DMS153 treated with DMSO at 0.1 percent for 48 hours (cell line): ENCODE results near the gene EFHB.
A peak's percentile ranks its signal among the peaks of the same experiment; 100 is the strongest.
"Not testable (repeated sequence)": the region's sequence is repeated elsewhere in the genome, so short reads cannot be mapped to it uniquely, and the experiment has no call there.

Experiments used
- DNase-seq: peaks from one replicate; lab custom pipeline; 2025; ENCODE audit not compliant: unreplicated experiment; lab: John Stamatoyannopoulos, UW

EFHB gene, protein sequence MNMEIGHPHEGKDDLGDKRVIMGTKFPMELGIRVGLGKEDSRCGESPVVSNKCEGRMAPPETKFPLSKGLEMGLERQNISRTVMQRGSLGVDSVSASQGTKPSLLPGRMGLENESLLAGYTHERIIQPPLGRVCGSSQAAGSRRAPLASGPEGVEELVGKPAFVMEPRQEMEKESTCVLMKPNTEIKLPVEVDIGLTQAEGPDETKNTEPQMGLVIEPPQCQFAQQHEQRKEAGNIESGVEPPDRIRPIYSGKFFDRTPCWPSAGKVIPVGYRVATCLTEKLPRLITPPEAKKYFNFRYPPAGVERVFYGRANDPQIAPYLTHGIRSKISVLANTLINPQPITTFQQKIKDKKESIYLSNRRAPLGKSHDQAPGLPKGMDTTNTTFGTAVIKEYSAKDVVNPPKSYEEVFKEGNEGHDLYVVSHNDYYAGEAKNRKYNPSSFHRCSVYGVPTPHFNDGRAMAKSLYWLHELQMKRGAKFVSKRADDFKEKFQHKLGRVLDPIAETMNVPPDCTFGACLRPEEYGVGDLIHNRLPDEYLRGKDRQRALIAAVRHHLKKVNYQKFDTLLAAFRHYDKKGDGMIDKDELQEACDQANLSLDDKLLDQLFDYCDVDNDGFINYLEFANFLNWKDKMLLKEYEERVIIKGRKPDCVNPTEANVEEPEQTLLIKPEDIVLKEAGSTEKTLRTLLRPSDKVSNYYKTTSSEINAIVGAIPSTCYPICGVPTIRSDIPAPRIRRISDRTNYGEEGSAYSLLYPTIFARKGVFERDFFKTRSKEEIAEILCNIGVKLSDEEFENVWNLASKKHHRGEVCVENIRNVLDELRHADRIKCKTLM

DNA sequence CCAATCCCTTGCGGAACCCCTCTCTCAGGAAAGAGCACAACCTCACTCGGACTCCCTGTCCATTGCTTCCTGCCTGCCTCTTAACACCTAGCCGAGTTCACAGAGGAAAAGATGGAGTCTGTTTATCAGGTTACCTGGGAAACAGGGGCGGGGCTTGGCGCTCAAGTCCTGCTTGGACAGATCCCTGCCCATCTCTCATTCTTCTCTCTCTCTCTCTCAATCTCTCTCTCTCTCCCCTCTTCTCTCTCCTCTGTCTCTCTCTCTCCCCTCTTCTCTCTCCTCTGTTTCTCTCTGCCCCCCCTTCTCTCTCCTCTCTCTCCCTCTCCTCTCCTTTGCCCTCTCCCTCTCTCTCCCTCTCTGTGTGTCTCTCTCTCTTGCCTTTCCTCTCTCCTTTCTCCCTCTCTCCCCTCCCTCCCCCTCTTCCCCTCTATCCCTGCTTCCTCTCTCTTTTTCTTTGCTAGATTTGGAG lies at the start of gene EFHB:
Gene EFHB, minus strand, starts transcription at position 120 of the 469 bp plus-strand sequence. CDS start 199 bp downstream, outside the sequence.
- DNase-seq, result peak; percentile 55

DNA sequence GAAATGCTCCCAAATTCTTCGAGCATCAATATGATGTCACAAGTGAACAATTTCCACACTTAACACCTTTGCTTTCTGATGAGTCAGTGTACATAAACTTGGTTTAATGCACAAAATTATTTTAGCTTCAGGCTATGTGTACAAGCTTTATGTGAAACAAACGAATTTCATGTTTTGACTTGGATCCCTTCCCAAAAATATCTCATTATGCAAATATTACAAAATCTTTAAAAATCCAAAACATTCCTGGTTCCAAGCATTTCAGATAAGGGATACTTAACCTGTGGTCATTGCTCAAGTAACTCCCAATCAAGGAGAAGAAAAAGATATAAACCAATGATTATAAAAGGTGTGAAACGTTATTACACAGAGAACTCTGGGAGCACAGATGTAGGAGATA lies 38.0 kb upstream of the EFHB start:
- no peak for DNase-seq

DNA sequence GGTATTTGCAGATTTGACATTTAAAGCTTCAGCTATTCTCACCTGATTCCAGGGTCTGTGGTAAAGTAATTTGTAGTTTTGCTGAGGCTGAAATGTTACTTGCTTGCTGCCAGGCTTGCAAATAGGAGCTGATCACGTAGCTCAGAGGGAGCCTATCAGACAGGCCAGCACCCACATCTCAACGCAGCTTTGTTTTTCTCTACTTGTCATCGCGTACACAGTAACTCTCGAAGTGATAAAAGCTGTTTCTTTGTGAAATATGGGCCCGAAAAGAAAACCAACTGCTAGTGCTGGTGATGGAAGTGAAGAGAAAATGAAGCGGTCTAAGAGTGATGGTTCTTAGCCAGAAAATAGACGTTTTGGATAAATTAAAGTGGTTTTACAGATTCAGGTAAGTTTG lies 36.3 kb upstream of the EFHB start:
- DNase-seq, result no peak

DNA sequence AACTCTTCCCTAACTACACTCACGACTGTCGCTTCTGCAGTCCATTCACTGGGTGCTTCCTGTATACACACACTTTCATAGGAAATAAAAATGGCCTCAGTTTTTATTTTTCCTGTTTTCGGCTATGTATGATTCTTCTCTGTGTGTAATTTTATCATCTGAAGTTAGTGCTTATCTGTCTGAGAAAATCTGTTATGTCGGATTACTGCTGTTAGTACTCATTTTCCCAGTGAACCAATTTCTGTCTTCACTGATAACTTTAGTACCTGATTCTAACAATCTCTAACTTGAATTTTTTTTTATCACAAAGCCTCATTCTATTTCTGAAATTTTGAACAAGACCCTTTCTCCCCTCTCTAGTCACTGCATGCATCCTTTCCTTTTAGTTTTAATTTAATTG lies 33.8 kb upstream of the EFHB start:
- DNase-seq, result no peak

DNA sequence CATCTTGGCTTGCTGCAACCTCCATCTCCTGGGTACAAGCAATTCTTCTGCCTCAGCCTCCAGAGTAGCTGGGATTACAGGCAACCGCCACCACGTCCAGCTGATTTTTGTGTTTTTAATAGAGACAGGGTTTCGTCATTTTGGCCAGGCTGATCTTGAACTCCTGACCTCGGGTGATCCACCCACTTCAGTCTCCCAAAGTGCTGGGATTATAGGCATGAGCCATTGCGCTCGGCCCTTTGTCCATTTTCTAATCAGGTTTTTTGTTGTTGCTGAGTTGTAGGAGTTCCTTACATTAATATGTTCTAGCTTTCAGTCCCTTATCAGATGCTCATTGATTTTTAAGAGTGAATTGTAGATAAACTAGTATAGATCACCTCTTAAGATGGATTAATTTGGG lies 33.2 kb upstream of the EFHB start:
- no peak for DNase-seq

DNA sequence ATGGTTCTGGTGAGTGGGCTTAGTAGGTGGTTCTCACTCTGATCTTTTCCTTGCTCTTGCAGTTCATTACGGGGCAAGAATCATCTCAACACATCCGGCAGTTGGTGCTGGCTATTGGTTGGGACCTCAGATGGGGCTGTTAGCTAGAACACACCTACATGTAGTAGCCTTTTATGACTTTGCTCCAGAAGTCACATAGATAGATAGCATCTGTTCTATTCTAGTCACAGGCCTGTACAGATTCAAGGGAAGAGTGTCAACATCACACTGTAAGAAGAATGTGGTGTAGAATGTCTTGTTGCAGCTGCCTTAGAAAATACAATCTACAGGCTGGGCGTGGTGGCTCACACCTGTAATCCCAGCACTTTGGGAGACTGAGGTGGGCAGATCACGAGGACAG lies 27.9 kb upstream of the EFHB start:
- DNase-seq, result no peak

DNA sequence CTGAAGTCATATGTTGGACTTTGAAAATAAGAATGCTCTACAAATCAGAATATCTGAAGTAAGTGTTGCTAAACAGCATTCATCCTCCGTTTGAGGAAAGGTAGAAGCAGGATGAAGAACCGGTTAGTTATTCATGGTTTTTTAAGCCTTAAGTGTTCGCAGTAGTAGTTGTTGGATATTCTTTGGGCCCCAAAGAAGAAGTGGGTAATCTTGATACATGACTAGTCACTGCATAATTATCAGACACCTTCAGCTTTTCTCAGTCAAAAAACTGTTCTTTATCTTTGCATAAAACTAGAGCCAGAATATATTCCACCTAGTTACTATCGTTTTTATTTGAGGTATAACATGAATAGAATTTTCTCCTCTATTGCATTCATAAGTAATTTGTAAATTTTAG lies 26.7 kb upstream of the EFHB start:
- DNase-seq, result no peak

DNA sequence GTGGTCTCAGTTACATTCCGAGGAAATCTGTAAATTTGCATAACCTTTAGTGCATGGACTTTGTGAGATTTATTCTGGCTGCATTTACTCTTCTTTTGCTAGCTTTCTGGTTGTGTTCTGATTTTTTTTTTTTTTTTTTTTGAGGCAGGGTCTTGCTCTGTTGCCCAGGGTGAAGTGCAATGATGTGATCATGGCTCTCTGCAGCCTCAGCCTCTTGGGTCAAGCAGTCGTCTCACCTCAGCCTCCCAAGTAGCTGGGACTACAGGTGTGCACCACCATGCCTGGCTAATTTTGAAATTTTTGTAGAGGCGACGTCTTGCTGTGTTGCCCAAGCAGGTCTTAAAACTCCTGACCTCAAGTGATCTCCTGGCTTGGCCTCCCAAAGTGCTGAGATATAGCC lies 25.5 kb upstream of the EFHB start:
- DNase-seq, result no peak

DNA sequence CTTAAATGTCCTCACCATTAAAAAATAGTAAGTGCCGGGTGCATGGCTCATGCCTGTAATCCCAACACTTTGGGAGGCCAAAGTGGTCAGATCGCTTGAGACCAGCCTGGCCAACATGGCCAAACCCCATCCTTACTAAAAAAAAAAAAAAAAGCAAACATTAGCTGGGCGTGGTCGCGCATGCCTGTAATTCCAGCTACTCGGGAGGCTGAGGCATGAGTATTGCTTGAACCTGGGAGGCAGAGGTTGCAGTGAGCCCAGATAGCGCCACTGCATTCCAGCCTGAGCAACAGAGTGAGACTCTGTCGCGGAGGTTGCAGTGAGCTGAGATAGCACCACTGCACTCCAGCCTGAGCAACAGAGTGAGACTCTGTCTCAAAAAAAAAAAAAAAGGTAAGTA lies 23.3 kb upstream of the EFHB start:
- not testable (repeated sequence) for DNase-seq

DNA sequence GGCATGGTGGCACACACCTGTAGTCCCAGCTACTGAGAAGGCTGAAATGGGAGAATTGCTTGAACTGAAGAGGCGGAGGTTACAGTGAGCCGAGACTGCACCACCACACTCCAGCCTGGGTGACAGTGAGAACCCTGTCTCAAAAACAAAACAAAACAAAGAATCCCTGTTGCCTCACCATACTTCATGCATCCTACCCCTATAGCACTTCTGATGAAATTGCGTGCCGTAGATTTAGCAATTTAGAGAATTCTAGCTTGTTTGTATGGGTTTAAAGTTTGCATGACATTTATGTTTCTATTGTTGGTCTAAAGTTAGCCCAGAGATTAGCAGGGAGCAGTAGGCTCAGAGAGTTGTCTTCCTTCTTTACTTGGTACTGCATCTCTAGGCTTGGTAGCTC lies 20.7 kb upstream of the EFHB start:
- DNase-seq, result no peak

DNA sequence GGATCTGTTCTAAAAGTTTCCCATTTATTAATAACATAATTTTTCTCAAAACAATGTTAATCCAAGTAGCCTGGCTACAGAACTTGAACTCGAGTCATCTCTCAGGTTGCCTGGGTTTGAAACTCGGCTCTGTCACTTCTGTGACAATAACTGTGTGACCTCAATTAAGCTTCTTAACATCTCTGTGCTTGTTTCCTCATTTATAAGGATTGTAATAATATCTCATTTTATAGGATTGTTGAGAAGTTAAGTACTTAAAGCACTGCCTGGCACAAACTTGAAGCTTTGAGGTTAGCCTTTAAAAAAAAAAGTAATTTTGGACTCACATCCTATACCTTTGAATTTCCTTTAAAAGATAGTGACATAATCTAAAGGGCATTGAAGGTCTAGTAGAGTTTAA lies 16.3 kb upstream of the EFHB start:
- no peak for DNase-seq

DNA sequence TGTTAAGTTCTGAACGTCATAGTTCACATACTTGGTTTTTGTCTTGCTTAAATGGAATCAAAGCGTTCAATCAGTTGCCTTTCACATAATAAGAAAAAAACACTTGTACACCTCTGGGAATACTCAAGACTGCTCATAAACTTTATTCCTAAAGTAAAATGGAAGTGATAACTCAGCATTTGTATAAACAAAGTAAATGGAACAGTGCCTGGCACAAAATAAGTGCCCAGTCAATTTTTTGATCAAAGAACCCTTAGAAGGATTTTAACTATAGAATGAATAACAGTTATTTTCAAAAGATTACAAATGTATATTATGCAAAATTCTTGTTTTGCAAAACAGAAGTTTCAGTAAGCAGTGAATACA lies 14.2 kb upstream of the EFHB start:
- DNase-seq, result no peak

DNA sequence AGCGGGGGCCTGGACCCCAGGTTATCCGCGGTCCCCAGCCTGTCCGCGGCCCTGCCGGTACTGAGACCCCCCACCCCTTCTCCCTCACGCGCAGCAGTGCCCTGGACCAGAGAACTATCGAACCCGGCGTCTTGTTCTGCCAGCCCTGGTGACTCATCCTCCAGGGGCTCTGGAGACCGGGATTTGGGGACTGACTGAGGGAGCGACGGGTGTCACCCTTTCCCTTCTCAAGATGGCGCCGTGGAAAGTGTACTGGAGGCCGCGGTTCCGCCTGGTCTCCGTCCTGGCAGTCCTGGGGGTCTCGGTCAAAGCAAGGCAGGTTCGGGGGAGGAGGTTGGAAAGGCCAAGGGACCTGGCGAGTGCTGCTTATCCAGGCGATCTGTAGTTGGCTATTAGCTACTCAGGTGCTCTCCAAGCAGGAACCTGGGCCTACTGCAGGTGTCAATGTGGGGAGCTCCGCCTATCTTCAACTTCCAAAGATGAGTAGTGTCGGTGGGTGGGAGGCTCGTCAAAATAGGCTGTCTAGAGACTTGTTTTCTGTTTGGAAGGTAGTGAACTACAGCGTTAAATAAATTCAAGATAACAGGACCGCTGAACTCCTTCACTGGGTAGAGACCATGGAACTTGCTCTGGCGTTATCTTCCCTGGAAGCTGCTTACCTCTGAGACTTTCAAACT lies 13.7 kb upstream of the EFHB start:
- DNase-seq, result no peak

DNA sequence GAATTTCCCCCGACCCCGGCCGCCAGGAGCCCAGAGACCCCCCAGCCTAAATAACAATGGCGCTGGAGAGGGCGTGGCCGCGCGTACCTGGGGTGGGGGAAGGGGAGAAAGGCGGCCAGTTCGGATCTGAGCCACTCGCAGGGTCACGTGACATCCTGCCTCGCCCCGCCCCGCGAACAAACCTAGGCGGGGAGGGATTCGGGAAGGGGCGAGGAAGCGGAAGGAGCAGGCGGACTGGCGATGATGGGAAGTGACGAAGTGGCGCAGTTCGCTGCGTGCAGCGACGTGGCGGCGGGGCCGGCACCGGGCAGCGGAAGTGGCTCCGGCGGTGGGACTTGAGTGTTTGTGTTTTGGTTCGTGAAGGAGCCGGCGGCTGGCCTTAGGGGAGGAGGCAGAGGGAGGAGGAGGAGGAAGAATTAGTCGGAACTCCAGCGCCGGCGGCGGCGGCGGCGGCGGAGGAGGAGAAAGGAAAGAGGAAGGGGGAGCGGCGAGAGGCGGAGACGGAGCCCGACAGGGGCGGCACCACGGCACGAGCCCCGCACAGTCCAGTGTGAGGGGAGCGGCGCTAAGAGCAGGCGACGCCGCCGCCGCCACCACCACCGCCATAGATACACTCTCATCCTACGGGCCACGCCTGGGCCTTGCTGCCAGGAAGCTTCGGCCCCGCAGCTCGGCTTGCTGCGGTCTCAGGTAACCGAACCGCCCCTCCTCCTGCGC lies 13.0 kb upstream of the EFHB start, which contains the start of gene RAB5A:
Gene RAB5A, plus strand, starts transcription at position 266 of the 717 bp plus-strand sequence. CDS start 3,802 bp downstream, outside the sequence.
- peak; percentile 68 for DNase-seq

DNA sequence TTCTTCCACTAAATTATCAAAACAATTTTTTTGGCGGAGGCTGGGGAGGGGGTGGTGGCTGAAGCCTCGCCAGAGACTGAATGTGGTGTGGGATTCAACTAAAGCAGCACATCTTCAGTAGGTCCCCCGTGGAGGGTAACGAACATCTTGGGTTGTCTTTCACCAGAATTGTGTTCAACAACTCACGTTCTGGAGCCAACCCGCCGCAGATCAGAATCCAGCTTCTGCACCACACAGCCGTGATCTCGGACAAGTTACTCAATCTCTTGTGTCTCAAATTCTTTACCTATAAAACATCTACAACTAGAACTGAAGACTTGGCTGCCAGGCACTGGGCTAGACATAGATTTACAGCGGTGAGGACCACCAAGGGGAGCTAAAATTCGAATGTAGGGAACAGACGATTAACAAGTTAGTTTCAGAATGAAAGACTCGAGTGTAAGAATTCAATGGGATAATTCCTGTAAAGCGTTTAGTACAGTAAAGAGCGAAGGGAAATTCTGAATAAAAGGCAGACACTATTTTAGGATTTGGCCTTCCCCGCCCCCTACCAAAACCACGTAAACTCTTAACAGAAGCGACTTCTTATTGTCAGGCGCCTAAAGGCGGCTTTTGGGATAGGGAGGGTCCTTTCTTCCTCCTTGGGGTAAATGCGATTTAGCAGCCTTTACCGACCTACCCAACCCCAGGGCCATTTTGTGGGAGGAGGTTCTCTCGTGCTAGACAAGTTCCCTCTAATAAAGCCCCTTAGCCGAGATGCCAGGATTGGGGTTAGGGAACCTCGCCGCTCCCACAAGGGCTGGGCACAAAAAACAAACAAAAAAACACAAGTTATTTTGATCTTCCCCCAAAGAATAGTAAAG lies 12.2 kb upstream of the EFHB start:
- DNase-seq, result no peak

DNA sequence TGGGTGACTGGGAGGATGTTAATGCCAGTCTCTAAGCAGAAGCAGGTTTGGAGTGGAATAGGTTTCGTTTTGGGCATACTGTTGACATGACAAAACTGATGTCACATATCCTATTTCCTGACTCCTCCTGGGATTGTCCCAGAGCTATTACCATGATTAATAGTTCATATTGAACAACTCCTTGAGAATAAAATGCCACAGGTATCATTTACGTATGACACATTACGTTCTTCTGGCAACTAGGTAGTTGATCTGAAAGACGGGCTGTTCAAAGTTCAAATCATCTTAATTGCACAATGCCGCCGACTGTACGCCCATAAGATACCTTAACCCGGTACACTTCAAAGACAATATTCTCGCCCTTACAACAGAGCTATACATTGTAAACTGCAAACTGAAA lies 11.5 kb upstream of the EFHB start:
- DNase-seq, result no peak

DNA sequence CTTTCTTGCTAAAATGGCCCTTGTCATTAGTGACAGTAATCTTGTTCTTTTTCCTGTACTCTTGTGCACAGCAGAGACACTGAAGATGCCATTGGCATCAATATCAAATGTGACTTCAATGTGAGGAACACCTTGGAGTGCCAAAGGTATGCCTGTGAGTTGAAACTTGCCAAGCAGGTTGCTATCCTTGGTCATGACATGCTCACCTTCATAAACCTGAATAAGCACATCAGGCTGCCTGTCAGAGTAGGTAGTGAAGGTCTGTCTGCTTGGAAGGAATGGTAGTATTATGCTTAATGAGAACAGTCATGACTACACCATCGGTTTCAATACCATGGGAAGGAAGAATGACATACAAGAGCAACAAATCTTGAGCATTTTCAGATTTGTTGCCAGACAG lies 6.6 kb upstream of the EFHB start:
- no peak for DNase-seq

DNA sequence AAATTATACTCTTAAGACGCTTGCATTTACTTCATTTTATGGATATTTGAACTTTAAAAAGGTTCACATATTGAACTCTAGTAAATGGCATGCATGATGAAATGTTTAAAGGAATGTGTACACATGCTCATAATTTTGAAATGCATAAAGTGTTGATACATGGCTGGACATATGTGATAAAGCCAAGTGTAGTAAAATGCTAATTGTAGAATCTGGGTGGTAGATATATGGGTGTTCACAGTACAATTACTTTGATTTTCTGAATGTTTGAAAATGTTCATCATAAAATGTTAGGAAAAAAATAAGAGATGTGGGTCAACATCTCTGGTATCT lies 4.2 kb upstream of the EFHB start:
- DNase-seq, result no peak

DNA sequence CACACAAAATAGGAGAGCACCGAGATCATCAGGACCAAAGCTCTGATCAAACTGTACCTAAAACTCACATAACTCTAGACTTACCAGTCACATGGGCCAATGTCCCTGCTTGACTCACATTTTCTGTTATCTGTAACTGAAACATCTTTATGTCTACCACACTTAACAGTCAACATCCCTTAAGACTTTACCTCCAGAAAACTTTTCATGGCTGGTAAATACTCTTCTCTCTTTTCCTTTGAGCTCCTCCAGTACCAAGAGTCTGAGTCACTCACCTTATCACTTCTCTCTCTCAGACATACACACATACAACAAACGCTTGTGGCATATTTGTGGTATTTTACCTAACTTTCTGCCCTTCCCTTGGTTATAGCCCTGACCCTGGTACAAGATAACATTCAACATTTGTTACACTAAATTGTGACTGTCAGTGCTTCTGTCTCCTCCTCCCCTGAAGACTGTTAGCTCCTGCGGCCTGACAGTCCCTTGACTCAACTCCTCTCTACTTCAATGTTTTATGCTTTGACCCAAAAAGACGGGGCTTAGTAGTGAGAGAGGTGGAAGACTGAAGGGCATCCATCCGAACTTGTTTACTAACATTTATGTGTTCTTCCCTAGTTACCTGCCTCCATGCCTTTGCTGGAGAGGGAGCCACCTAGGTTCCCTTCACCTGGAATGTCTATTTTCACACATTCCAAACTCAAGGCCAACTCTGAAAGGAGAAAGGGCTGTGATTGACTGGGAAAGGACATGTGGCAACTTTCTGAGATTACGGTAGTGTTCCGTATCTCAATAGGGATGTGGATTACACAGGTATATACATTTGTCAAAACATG lies 3.7 kb upstream of the EFHB start:
- DNase-seq, result no peak
